ENCODE results near the gene SDK1.

Gene SDK1

DNA sequence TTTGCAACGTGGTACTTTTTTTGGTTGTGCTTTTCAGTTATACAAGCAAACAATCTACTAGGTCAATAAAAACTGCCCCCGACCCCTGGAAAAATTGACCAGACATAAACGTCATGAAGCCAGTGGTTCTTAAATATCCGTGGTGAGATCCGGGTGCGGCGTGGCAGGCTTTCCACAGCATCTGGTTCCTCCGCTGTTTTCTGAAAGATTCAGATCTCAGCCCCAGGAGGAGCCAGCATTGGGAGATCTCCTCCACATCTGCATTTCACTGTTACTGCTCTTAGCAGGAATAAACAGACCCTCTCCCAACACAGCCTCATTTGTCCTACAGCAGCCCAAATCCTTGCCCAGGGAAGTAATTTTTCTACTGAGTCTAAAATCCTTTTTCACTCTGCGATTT, 716.7 kb downstream of the SDK1 start:
- no peak for DNase-seq (ENCODE audit: low read depth)
- TF ChIP-seq, protein P1, sequence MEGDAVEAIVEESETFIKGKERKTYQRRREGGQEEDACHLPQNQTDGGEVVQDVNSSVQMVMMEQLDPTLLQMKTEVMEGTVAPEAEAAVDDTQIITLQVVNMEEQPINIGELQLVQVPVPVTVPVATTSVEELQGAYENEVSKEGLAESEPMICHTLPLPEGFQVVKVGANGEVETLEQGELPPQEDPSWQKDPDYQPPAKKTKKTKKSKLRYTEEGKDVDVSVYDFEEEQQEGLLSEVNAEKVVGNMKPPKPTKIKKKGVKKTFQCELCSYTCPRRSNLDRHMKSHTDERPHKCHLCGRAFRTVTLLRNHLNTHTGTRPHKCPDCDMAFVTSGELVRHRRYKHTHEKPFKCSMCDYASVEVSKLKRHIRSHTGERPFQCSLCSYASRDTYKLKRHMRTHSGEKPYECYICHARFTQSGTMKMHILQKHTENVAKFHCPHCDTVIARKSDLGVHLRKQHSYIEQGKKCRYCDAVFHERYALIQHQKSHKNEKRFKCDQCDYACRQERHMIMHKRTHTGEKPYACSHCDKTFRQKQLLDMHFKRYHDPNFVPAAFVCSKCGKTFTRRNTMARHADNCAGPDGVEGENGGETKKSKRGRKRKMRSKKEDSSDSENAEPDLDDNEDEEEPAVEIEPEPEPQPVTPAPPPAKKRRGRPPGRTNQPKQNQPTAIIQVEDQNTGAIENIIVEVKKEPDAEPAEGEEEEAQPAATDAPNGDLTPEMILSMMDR (conservative IDR thresholded peaks at IDR 0.05; ENCODE audit: low read length): no peak
- H3K4me3 ChIP-seq (ENCODE audit: low read length): no peak overlapping the region

DNA sequence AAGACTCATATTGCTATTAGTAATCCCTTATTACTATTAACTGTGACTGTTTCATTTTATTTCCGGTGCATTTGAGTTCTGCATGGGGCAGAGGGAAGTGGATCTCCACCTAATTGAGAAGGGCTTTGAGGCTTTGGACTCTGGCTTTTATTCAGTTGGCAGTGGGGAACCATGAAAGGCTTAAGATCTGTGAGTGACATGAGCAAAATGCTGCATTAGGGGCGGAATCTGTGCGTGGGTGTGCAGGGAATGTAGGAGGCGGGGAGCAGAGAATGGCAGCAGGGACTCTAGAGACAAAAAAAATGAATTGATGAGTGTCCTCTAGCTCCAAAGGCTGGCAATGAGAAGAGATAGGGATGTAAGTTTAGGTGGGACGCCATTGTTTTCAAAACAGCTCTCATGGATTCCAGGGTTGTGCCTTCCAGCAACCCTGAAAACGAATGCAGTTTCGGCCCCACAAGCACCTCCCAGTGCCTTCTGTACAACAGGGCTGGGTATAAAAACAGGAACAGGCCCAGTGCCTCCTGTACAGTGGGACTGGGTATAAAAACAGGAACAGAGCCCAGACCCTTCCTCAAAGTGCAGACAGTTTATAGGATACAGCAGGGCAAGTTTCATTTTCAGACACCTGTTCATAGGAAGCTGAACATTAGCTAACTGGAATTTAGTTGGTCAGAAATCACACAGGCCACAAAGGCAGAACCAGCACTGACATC, 717.7 kb downstream of the SDK1 start:
- H3K4me3 ChIP-seq (ENCODE audit: low read length): no peak overlapping the region
- TF ChIP-seq, protein P1 (conservative IDR thresholded peaks at IDR 0.05; ENCODE audit: low read length): no peak
- DNase-seq (ENCODE audit: low read depth): no peak

GRCh38 chr7:4020086-4020485, 719.0 kb downstream of the SDK1 start:
- DNase-seq (ENCODE audit: low read depth): no peak
- H3K4me3 ChIP-seq (ENCODE audit: low read length): no peak overlapping the region
- TF ChIP-seq, protein P1 (conservative IDR thresholded peaks at IDR 0.05; ENCODE audit: low read length): no peak

DNA sequence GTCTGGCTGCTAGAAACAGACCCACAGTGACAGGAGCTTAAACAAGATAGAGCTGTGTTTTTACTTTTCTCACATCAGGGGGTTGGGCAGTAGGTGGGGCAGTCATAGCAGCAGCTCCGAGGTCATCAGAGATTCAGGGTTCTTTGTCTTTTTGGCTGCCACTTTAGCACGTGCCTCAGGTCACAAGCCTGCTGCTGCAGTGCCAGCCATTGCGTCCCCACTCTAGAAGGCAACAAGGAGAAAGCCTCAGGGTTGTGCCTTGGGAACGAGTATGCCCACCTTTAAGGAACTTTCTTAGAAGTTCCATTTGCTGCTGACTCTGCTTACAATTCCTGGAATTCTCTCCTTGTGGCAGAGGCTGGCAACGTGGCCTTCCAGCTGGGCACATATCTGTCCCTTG, 720.4 kb downstream of the SDK1 start:
- DNase-seq (ENCODE audit: low read depth): no peak
- no peak overlapping the region for H3K4me3 ChIP-seq (ENCODE audit: low read length)
- TF ChIP-seq, protein P1 (conservative IDR thresholded peaks at IDR 0.05; ENCODE audit: low read length): no peak

- no peak for DNase-seq (ENCODE audit: low read depth)
- no peak overlapping the region for H3K4me3 ChIP-seq (ENCODE audit: low read length)
- TF ChIP-seq, protein P1 (conservative IDR thresholded peaks at IDR 0.05; ENCODE audit: low read length): no peak
Measured at GRCh38 chr7:4022265-4022664, 721.2 kb downstream of the SDK1 start.

- TF ChIP-seq, protein P1 (conservative IDR thresholded peaks at IDR 0.05; ENCODE audit: low read length): no peak
- H3K4me3 ChIP-seq (ENCODE audit: low read length): no peak overlapping the region
- DNase-seq (ENCODE audit: low read depth): no peak
Measured at GRCh38 chr7:4023502-4023901, 722.5 kb downstream of the SDK1 start.

GRCh38 chr7:4024133-4024532, 723.1 kb downstream of the SDK1 start:
- no peak for DNase-seq (ENCODE audit: low read depth)
- H3K4me3 ChIP-seq (ENCODE audit: low read length): no peak overlapping the region
- TF ChIP-seq, protein P1 (conservative IDR thresholded peaks at IDR 0.05; ENCODE audit: low read length): no peak

Data from AG10803 (cell line).